ENCODE measurements around the gene CLDND2.

- no peak for TF ChIP-seq CTCF (IDR thresholded peaks at IDR 0.05)
- no peak for TF ChIP-seq POLR2A (IDR thresholded peaks at IDR 0.05)
These were observed 10.9 kb downstream of the CLDND2 start for GRCh38 chr19:51357952-51358351.
